HEK293 (cell line): Measurements from ENCODE around the gene NYNRIN.

Experiments
- HOXA7 ChIP-seq: sonication (generic); formaldehyde crosslinking; IDR thresholded peaks from 2 replicates; pipeline ENCODE4 v1.8.1; 2022; ENCODE audit warnings: missing genetic modification reagents, borderline replicate concordance
- MEIS1 ChIP-seq: sonication (generic); formaldehyde crosslinking; IDR thresholded peaks from 2 replicates; pipeline ENCODE4 v1.8.1; 2022; ENCODE audit warnings: missing genetic modification reagents, mild to moderate bottlenecking, borderline replicate concordance
- MYNN ChIP-seq: fragments of 450-650 bp; formaldehyde crosslinking; IDR thresholded peaks from 2 replicates; pipeline ENCODE4 v1.5.1; 2016; ENCODE audit warnings: missing biosample characterization, missing genetic modification characterization, borderline replicate concordance
- OSR2 ChIP-seq: fragments of 450-650 bp; formaldehyde crosslinking; IDR thresholded peaks from 2 replicates; pipeline ENCODE4 v1.5.1; 2016; ENCODE audit warnings: missing biosample characterization, missing genetic modification characterization
- PBX3 ChIP-seq: sonication (generic); formaldehyde crosslinking; IDR thresholded peaks from 2 replicates; pipeline ENCODE4 v1.8.1; 2022; ENCODE audit warnings: mild to moderate bottlenecking, moderate library complexity, missing genetic modification reagents
- SP3 ChIP-seq: fragments of 450-650 bp; formaldehyde crosslinking; IDR thresholded peaks from 2 replicates; pipeline ENCODE4 v1.5.1; 2016; ENCODE audit warnings: missing biosample characterization, missing genetic modification characterization
- TCF7L2 ChIP-seq: IDR thresholded peaks from 2 replicates; pipeline ENCODE4 v1.6.1; 2011; ENCODE audit warnings: low read depth, mild to moderate bottlenecking, inconsistent platforms, low read length, moderate library complexity, borderline replicate concordance
- TRIM28 ChIP-seq: IDR thresholded peaks from 2 replicates; pipeline ENCODE4 v1.6.1; 2011; ENCODE audit warnings: low read length, control low read depth, borderline replicate concordance
- YY1 ChIP-seq: fragments of 450-650 bp; formaldehyde crosslinking; IDR thresholded peaks from 2 replicates; pipeline ENCODE4 v1.5.1; 2018; ENCODE audit warnings: missing biosample characterization, missing genetic modification characterization
- ZBTB10 ChIP-seq: fragments of 450-650 bp; formaldehyde crosslinking; IDR thresholded peaks from 2 replicates; pipeline ENCODE4 v1.5.1; 2016; ENCODE audit warnings: missing biosample characterization, missing genetic modification characterization
- ZBTB44 ChIP-seq: fragments of 450-650 bp; IDR thresholded peaks from 2 replicates; pipeline ENCODE4 v1.5.1; 2018; ENCODE audit warnings: missing biosample characterization, mild to moderate bottlenecking, missing genetic modification characterization
- ZBTB6 ChIP-seq: fragments of 450-650 bp; formaldehyde crosslinking; IDR thresholded peaks from 2 replicates; pipeline ENCODE4 v1.5.1; 2017; ENCODE audit warnings: missing biosample characterization, missing genetic modification characterization
- ZNF133 ChIP-seq: fragments of 450-650 bp; formaldehyde crosslinking; IDR thresholded peaks from 2 replicates; pipeline ENCODE4 v1.5.1; 2016; ENCODE audit warnings: missing biosample characterization, missing genetic modification characterization
- ZNF16 ChIP-seq: fragments of 450-650 bp; formaldehyde crosslinking; IDR thresholded peaks from 2 replicates; pipeline ENCODE4 v1.5.1; 2016; ENCODE audit warnings: low read depth, missing biosample characterization, missing genetic modification characterization
- ZNF169 ChIP-seq: fragments of 450-650 bp; formaldehyde crosslinking; IDR thresholded peaks from 2 replicates; pipeline ENCODE4 v1.5.1; 2016; ENCODE audit warnings: missing biosample characterization, missing genetic modification characterization
- ZNF175 ChIP-seq: fragments of 450-650 bp; formaldehyde crosslinking; IDR thresholded peaks from 2 replicates; pipeline ENCODE4 v1.5.1; 2016; ENCODE audit warnings: missing biosample characterization, missing genetic modification characterization
- ZNF266 ChIP-seq: fragments of 450-650 bp; formaldehyde crosslinking; IDR thresholded peaks from 2 replicates; pipeline ENCODE4 v1.5.1; 2016; ENCODE audit warnings: missing biosample characterization, missing genetic modification characterization, low read depth
- ZNF280C ChIP-seq: fragments of 450-650 bp; formaldehyde crosslinking; IDR thresholded peaks from 2 replicates; pipeline ENCODE4 v1.5.1; 2016; ENCODE audit warnings: missing biosample characterization, missing genetic modification characterization
- ZNF350 ChIP-seq: fragments of 450-650 bp; formaldehyde crosslinking; IDR thresholded peaks from 2 replicates; pipeline ENCODE4 v1.5.0; 2017; ENCODE audit warnings: missing biosample characterization, mild to moderate bottlenecking, missing genetic modification characterization
- ZNF488 ChIP-seq: fragments of 450-650 bp; formaldehyde crosslinking; IDR thresholded peaks from 2 replicates; pipeline ENCODE4 v1.5.1; 2016; ENCODE audit warnings: missing biosample characterization, missing genetic modification characterization
- ZNF561 ChIP-seq: fragments of 450-650 bp; IDR thresholded peaks from 2 replicates; pipeline ENCODE4 v1.5.1; 2018; ENCODE audit warnings: missing biosample characterization, missing genetic modification characterization, borderline replicate concordance
- ZNF624 ChIP-seq: fragments of 450-650 bp; formaldehyde crosslinking; IDR thresholded peaks from 2 replicates; pipeline ENCODE4 v1.5.1; 2017; ENCODE audit warnings: missing biosample characterization, missing genetic modification characterization

The NYNRIN gene

GRCh38 chr14:24429395-24430142 lies 30.8 kb downstream of the NYNRIN start, which contains the start of the genes CBLN3 and KHNYN (continued):
- TF ChIP-seq ZNF624 (tag by site-specific recombination), result no peak
- TF ChIP-seq YY1 (tag by site-specific recombination), result no peak
- TF ChIP-seq ZNF561 (tag by site-specific recombination), result peak; percentile 80; the same call in 1 of the 2 replicates
- TF ChIP-seq ZBTB6, result 0 out of 2 replicates have a peak, but pooled peaks have one; percentile 33
- no peak for TF ChIP-seq ZNF169 (tag by site-specific recombination)
- no peak for TF ChIP-seq MEIS1
- no peak for TF ChIP-seq TCF7L2
- no peak for TF ChIP-seq ZNF133
- TF ChIP-seq SP3 (tag by site-specific recombination), result peak; percentile 72
- TF ChIP-seq ZNF280C, result no peak
- no peak for TF ChIP-seq MYNN
- TF ChIP-seq TRIM28, result no peak
- TF ChIP-seq ZBTB10, result peak; percentile 59; the same call in 1 of the 2 replicates
- no peak for TF ChIP-seq HOXA7 (CRISPR knock-in tag)
- no peak; the same call in 1 of the 2 replicates for TF ChIP-seq PBX3
- TF ChIP-seq ZNF488 (tag by site-specific recombination), result no peak
- TF ChIP-seq ZBTB44, result no peak
- TF ChIP-seq OSR2 (tag by site-specific recombination), result no peak
- no peak for TF ChIP-seq ZNF175 (tag by site-specific recombination)
- TF ChIP-seq ZNF16, result no peak
- no peak for TF ChIP-seq ZNF350 (tag by site-specific recombination)
- no peak for TF ChIP-seq ZNF266 (tag by site-specific recombination)
